GM12873 (cell line): Measurements from ENCODE around the gene PRDM16.

Experiments used
- TF ChIP-seq, protein P1 (sequence below): IDR thresholded peaks from 2 replicates; pipeline ENCODE4 v1.5.1; 2012; ENCODE audit warnings: low read depth, mild to moderate bottlenecking, moderate library complexity, low read length, control low read depth; ENCODE audit not compliant: insufficient read depth; ENCODE audit errors: missing control alignments

Gene PRDM16

DNA sequence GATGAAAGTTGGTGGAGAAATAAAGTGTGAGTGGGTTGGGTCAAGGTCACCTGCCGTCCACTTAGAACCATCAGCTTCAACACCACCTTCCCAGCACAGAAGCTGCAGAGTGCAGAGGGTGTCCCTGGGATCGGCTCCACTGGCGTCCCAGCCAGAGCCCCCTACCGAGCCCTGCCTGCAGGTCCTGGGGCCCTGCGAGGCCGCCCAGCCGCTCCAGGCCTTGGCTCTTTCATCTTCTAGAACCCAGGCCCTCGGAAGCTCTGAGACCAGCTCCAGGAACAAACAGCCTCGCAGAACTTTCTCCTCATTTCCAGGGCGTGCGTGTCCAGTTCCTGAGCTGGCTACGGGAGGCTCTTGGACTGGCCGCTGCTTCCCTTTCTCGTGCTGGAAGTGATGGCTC is 166.0 kb downstream of the PRDM16 start:
- TF ChIP-seq, protein P1, sequence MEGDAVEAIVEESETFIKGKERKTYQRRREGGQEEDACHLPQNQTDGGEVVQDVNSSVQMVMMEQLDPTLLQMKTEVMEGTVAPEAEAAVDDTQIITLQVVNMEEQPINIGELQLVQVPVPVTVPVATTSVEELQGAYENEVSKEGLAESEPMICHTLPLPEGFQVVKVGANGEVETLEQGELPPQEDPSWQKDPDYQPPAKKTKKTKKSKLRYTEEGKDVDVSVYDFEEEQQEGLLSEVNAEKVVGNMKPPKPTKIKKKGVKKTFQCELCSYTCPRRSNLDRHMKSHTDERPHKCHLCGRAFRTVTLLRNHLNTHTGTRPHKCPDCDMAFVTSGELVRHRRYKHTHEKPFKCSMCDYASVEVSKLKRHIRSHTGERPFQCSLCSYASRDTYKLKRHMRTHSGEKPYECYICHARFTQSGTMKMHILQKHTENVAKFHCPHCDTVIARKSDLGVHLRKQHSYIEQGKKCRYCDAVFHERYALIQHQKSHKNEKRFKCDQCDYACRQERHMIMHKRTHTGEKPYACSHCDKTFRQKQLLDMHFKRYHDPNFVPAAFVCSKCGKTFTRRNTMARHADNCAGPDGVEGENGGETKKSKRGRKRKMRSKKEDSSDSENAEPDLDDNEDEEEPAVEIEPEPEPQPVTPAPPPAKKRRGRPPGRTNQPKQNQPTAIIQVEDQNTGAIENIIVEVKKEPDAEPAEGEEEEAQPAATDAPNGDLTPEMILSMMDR, result no peak

DNA sequence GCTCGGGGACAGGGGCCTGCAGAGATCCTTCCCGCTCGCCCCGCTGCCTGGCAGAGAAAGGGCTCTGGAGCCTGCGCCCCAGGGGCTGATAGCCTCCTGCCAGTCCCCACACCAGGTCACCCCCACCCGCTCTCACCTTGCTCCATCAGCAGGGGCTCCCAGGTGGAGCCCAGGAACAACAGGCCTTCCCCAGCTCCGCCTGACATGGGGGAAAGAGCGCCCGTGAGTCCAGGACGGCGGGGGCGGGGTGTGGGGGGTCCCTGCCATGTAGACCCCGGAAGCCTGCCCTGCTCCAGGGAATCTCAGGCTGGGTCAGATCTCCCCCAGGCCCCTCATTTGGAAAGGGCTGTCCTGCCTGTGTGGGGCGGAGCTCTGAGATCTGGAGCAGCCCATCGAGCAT is 166.5 kb downstream of the PRDM16 start:
- TF ChIP-seq, protein P1, result no peak

DNA sequence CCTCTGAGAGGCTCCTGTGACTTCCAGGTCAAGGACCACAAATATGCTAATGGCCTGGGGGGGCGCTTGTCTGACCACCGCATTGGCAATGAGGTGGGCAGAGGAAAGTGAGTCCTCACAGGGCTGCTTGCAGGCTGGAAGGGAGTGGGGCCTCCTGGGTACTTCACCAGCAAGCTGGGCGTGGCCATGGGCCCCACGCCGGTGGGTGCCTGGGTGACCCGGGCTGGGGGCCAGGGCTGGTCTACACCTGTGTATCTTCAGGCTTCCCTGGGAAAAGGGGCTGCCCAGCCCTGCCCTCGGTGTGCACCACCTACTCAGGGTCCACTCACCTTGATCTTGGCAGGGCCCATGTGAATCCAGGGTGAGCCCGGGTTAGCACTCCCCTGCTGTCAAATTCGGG is 167.4 kb downstream of the PRDM16 start:
- TF ChIP-seq, protein P1, result no peak

DNA sequence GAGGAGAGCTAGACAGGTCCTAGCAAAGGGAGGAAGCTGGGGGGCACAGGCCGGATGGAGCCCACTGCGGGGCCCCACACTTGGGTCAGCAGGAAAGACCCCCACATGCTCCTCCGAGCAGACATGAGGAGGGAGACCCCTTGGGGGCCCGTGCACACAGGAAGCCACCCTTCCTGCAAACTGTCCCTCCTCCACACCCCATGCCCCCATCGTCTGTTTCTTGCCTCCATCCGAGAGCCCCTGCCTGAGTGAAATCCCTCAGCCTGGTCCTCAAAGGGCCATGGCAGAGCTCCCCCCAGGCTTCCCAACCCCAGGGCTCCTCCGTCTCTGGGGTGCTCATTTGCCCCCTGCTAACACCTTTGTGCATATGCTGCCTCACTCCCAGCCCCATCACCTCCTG is 168.0 kb downstream of the PRDM16 start:
- TF ChIP-seq, protein P1, result no peak

DNA sequence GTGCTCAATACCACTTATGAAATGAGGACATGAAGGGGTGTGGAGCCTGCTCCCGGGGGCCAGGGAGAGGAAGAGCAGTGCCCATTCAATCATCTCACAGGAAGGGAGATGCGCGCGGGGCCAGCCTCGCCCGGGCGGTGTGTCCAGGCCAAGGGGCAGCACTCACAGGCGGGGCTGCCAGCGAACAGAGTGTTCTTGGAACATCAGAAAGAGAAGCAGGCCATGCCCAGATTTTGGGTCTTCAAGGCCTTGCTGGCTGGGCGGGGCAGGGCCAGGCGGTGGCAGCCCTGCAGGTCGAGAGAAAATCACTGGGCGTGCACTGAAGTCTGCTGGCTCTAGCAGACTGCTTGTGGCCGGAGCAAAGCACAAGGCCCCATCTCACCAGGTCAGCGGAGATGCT is 168.6 kb downstream of the PRDM16 start:
- TF ChIP-seq, protein P1, result no peak

DNA sequence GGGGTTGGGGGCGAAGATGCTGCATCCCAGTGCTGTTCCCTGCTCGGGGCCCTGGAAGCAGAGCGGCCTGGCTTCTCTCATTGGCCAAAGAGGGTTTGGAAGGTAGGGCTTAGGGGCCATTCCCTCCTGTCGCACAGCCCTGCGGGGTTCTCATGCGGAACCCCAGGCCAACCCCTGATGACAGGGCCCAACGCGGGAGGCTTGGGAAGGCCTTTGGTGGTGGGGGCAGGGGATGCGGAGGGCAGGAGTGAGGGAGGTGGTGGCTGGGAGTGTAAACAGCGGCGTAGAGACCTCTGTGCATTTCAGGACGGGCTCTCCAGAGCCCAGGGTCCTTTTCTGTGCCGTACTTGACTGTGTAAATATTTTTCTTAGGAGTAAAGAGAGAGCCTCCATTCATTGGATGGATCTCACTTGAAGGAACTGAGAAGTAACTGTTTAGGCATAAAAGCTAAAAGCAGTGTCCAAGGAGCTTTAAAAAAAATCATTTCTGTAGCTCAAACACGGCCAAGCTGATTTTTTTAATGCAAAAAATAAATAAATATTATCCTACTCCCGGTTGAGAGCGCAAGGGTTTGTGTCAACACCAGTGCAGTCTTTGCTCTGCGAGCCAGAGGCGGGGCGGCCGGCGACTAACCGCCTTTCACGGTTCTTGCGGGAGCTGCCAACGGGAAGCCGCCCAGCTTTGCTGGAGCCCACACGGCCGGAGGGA is 169.1 kb downstream of the PRDM16 start:
- TF ChIP-seq, protein P1, result no peak

DNA sequence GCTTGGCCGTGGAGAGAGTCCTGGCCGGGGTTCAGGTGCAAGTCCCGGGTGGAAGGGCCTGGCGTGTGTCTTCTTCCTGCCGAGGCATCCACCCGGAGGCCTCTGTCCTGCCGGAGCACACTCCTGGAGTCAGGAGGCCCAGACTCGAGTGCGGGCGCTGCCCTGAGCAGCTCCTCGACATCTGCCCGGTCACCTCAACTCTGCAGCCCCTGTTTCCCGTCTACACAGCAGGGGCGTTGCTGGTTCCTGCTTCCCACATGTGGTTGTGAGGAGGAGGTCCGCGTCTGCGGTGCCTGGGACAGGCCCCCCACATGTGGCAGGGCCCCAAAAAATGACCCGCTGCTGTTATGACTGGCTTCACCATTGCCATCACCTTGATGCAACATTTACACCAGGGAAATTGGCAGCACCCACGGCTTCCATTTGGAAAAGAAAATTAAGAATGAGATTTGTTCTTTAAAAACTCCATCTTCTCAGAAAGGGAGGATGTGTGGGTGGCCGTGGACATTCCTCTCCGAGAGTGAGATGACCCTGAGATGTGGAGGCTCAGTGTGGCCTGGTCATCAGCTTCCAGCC is 169.8 kb downstream of the PRDM16 start:
- TF ChIP-seq, protein P1, result no peak
